Motor neuron (in vitro differentiated cells): ENCODE measurements around the gene LIPC. TPM values are rescaled to one million over a fixed set of nuclear protein-coding genes. Genes with fewer than 3 reads are reported as not detected.
A peak's percentile ranks its signal among the peaks of the same experiment; 100 is the strongest.

Experiments used
- ATAC-seq, 8 experiments: fragments of 200-7000 bp; cut with Tn5 transposase; replicated peaks in 6 of 8; 2 replicates each; pipeline ENCODE4 v1.8.0; 2021; ENCODE audit warnings: mild to moderate bottlenecking in 8 of 8, moderate library complexity in 8 of 8
- H3K27ac ChIP-seq, 2 donors: fragments of 250-450 bp; sonication (Bioruptor Pico); 2 replicates each; pipeline ENCODE4 v1.9.0; 2021; ENCODE audit warnings: antibody characterized with exemption in 2 of 2, mild to moderate bottlenecking in 2 of 2, moderate library complexity in 1 of 2
- H3K4me1 ChIP-seq, 2 donors: fragments of 250-450 bp; sonication (Bioruptor Pico); replicated peaks in 1 of 2; 2 replicates each; pipeline ENCODE4 v1.6.1; 2021; ENCODE audit warnings: antibody characterized with exemption in 2 of 2, mild to moderate bottlenecking in 2 of 2, moderate library complexity in 1 of 2
- H3K4me3 ChIP-seq, 5 donors: fragments of 250-450 bp; sonication (Bioruptor Pico); 2 replicates each; pipeline ENCODE4 v1.9.0; 2021; ENCODE audit warnings: antibody characterized with exemption in 5 of 5, mild to moderate bottlenecking in 5 of 5, moderate library complexity in 4 of 5
- WGBS, 10 experiments: fragments of 450-650 bp; shearing (Covaris generic); methylation state at CpG; one replicate each; pipeline ENCODE4 v1.0.0; 2022; 5-methylcytosine and 5-hydroxymethylcytosine counted together
- in situ Hi-C, 9 experiments: fragments of 400-800 bp; cut with MboI; loops; one replicate each; pipeline ENCODE4 v1.15.0; 2021; ENCODE audit warnings: low sequenced_read_pairs in 9 of 9, low pct_unique_long_range_greater_than_20kb in 2 of 9; ENCODE audit not compliant: unreplicated experiment in 9 of 9
- total RNA-seq, 8 experiments: library from RNA; unstranded; fragments of 300-600 nt; gene quantifications; 2 replicates each; pipeline versions ENCODE4 v1.2.3 to v1.2.4, GENCODE V29; 2022

Gene LIPC
- total RNA-seq, 8 experiments from 2014 or later = 0.14 to 5.0 (median 0.47) TPM; not detected in 5

GRCh38 chr15:58551084-58551763, 119.4 kb downstream of the LIPC start:
- ATAC-seq = no peak
- 0 to 100% (median 75%) methylated on average over 1 to 8 of the region's 10 CpGs; no CpG with 5 or more reads in 2 of the 10 experiments for WGBS, 10 experiments
- in situ Hi-C loops = no loop called here
- Histone ChIP-seq H3K4me3 (no peak overlapping the region), H3K4me1 (peaks cover 9% of the 10 kb centered on the region in 2 donors), H3K27ac (no peak overlapping the region)

- Histone ChIP-seq H3K4me3 (no peak overlapping the region), H3K4me1 (peaks cover 9% of the 10 kb centered on the region in 2 donors), H3K27ac (no peak overlapping the region)
- in situ Hi-C loops = no loop called here
- ATAC-seq = peak in 4 of 8 experiments; percentile 18 to 50 (median 32)
- WGBS, 10 experiments = 8 to 94% (median 73%) methylated on average over 1 to 17 of the region's 23 CpGs
Measured at GRCh38 chr15:58551764-58552504, 120.1 kb downstream of the LIPC start.

GRCh38 chr15:58552505-58553364, 120.9 kb downstream of the LIPC start:
- Histone ChIP-seq H3K4me1 (peaks cover 9% of the 10 kb centered on the region in 2 donors), H3K27ac (no peak overlapping the region), H3K4me3 (no peak overlapping the region)
- in situ Hi-C loops = no loop called here
- ATAC-seq = no peak
- 85 to 100% (median 95%) methylated on average over 1 to 14 of the region's 24 CpGs; no CpG with 5 or more reads in 3 of the 10 experiments for WGBS, 10 experiments

- in situ Hi-C loops = no loop called here
Measured at GRCh38 chr15:58553365-58553918, 121.7 kb downstream of the LIPC start.

GRCh38 chr15:58554758-58555157, 123.0 kb downstream of the LIPC start:
- WGBS, 10 experiments = 37 to 100% (median 83%) methylated on average over 1 to 5 of the region's 5 CpGs; no CpG with 5 or more reads in 4 of the 10 experiments
- Histone ChIP-seq H3K4me1 (peaks cover 9% of the 10 kb centered on the region in 2 donors), H3K4me3 (no peak overlapping the region), H3K27ac (no peak overlapping the region)
- no peak for ATAC-seq
- in situ Hi-C loops = no loop called here

More at GRCh38 chr15:58553365-58553918, 121.7 kb downstream of the LIPC start:
- Histone ChIP-seq H3K4me3 (no peak overlapping the region), H3K27ac (no peak overlapping the region), H3K4me1 (peaks cover 9% of the 10 kb centered on the region in 2 donors)
- WGBS, 10 experiments = 67 to 100% (median 90%) methylated on average over 1 to 8 of the region's 10 CpGs
- ATAC-seq = no peak

- WGBS, 10 experiments = 38 to 96% (median 74%) methylated on average over 1 to 11 of the region's 15 CpGs; no CpG with 5 or more reads in 1 of the 10 experiments
- in situ Hi-C loops = no loop called here
- ATAC-seq = peak in 7 of 8 experiments; percentile 50 to 73 (median 68)
- H3K4me1 ChIP-seq = peaks cover 9% of the 10 kb centered on the region in 2 donors
- peak overlapping the region in 1 of 2 donors; percentile 32 for H3K27ac ChIP-seq
- no peak overlapping the region for H3K4me3 ChIP-seq
Measured at GRCh38 chr15:58555162-58556027, 123.6 kb downstream of the LIPC start.

- WGBS, 10 experiments = 78 to 100% (median 100%) methylated on average over 1 to 2 of the region's 2 CpGs; no CpG with 5 or more reads in 4 of the 10 experiments
- no peak for ATAC-seq
Measured at GRCh38 chr15:58556028-58556361, 124.2 kb downstream of the LIPC start.

GRCh38 chr15:58556541-58556940, 124.8 kb downstream of the LIPC start:
- WGBS, 10 experiments = 7 to 100% (median 90%) methylated on average over 1 to 3 of the region's 3 CpGs
- peaks cover 9 to 14% of the 10 kb centered on the region in 2 donors for H3K4me1 ChIP-seq
- ATAC-seq = no peak
- in situ Hi-C loops = no loop called here
- H3K4me3 ChIP-seq = no peak overlapping the region
- no peak overlapping the region for H3K27ac ChIP-seq

More at GRCh38 chr15:58556028-58556361, 124.2 kb downstream of the LIPC start:
- H3K27ac ChIP-seq = no peak overlapping the region
- peaks cover 9 to 10% of the 10 kb centered on the region in 2 donors for H3K4me1 ChIP-seq
- no peak overlapping the region for H3K4me3 ChIP-seq
- in situ Hi-C loops = no loop called here

GRCh38 chr15:58558777-58559176, 127.0 kb downstream of the LIPC start:
- in situ Hi-C loops = no loop called here
- Histone ChIP-seq H3K27ac (no peak overlapping the region), H3K4me1 (peaks cover 9 to 14% of the 10 kb centered on the region in 2 donors), H3K4me3 (no peak overlapping the region)
- WGBS, 10 experiments = 83 to 100% (median 100%) methylated on average over 1 of the region's 1 CpG; no CpG with 5 or more reads in 5 of the 10 experiments
- ATAC-seq = no peak

- H3K27ac ChIP-seq = no peak overlapping the region
- in situ Hi-C loops = no loop called here
- H3K4me1 ChIP-seq = peaks cover 9 to 12% of the 10 kb centered on the region in 2 donors
- WGBS, 10 experiments = 37 to 98% (median 75%) methylated on average over 3 to 6 of the region's 6 CpGs; no CpG with 5 or more reads in 2 of the 10 experiments
- peak in 2 of 8 experiments; percentile 48 to 83 for ATAC-seq
- H3K4me3 ChIP-seq = no peak overlapping the region
Measured at GRCh38 chr15:58559904-58560588, 128.3 kb downstream of the LIPC start.

- H3K4me3 ChIP-seq = no peak overlapping the region
- ATAC-seq = no peak
- in situ Hi-C loops = no loop called here
- H3K27ac ChIP-seq = no peak overlapping the region
- H3K4me1 ChIP-seq = peaks cover 2 to 7% of the 10 kb centered on the region in 2 donors
- 0 to 20% methylated on average over 1 of the region's 1 CpG; no CpG with 5 or more reads in 8 of the 10 experiments for whole genome bisulfite sequencing, 10 experiments
Measured at GRCh38 chr15:58561321-58561720, 129.5 kb downstream of the LIPC start.
